DMS 273 (cell line): ENCODE data around the gene SLCO2A1.

Source experiments
- DNase-seq: peaks from one replicate; lab custom pipeline; 2025; ENCODE audit not compliant: unreplicated experiment; lab: John Stamatoyannopoulos, UW

SLCO2A1 gene

DNA sequence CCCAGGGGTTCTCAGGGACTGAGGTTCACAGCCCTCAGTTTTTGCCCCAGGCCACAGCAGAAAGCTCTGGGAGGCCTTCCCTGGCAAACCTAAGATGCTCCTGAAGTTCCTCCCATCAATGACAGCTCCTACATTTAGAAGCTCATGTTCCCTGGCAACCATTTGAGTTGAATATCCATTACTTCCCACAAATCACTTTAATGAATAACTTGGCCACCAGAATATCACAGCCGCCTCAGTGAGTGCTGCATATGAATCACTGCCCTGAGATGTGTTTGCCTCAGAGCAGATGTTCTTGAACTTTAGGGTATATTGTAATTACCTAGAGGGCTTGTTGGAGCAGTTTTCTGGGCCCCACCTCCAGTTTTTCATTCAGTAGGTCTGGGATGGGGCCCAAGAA, 27.4 kb downstream of the SLCO2A1 start:
- peak; percentile 30 for DNase-seq

- DNase-seq = no peak
Observed at GRCh38 chr3:134001251-134001650, 28.5 kb downstream of the SLCO2A1 start.

- no peak for DNase-seq
Observed at GRCh38 chr3:133999891-134000685, 29.6 kb downstream of the SLCO2A1 start.

DNA sequence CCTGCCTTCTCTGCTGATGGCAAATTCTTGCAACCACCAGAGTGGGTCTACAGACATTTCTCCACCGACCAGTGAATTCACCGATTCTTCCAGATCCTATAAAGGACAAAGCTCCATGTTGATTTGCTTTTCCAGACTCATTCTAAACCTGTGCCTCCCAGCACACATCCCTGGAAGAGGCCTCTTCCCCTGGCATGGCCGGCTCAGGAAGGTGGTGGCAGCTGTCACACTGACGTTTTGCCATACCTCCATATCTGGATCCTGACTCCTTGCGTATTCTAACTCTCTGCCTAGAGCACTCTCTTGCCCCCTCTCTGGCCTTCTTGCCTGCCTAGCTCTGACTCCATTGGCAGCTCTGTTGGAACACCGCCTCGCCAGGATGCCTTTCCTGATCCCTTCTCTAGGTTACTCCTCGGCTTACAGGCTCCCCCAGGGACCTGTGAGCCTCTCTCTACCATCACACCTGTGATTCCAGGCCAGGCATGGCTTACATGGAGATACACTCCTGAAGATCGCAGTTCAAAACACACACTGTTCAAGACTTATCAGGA, 31.0 kb downstream of the SLCO2A1 start:
- DNase-seq = no peak

DNA sequence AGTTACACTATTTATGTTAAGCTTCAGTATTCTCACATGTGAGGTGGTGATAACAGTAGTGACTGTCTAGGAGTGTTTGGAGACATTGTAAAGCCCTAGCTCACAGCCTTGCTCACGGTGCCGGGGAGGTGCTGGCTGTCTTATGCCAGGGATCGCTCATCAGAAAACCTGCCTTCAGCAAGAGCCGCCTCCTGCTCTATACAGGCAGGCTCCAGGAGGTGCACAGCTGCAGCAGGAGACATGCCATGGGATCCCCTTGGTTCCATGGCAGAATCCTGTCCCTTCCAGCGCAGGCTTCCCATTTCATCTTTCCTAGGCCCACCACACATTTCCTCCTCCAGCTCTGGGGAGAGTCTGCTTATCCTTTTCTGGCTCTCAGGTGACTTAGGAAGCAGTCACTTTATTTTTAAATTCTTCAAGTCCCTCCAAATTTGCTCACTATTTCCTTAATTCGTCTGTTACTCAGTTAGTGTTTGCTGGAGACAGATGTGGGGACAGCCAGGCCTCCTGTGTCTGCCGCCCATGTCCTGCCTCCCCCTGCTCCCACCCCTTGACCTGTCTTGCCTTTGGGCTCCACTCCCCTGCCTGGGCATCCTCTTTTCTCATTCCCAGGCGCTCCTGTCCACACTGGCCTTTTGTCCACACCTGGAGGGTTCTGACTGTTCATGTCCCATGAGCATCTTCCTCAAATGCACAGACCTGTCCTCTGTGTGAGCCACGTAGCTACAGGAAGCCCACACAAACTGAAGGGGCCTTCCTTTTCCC, 31.7 kb downstream of the SLCO2A1 start:
- DNase-seq = no peak

DNA sequence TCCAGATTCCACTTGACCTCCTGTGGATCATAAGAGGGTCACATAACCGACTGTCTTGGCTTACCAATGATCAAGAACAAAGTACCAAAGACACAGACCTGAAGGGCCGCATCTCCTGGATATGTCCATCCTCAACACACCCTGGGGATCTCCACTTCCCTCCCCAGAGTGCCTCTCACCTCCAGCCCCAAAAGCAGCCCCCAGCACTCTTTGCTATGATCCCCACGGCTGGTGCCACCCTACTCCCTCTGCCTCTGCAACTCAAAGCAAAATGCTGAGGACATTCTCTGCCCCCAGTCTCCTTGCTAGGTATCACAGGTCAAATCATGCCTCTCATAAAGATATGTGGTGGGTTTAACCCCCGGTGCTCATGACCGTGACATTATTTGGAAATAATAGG, 32.7 kb downstream of the SLCO2A1 start:
- no peak for DNase-seq

- peak; percentile 96 for DNase-seq
Observed at GRCh38 chr3:133996251-133996661, 33.5 kb downstream of the SLCO2A1 start.

DNA sequence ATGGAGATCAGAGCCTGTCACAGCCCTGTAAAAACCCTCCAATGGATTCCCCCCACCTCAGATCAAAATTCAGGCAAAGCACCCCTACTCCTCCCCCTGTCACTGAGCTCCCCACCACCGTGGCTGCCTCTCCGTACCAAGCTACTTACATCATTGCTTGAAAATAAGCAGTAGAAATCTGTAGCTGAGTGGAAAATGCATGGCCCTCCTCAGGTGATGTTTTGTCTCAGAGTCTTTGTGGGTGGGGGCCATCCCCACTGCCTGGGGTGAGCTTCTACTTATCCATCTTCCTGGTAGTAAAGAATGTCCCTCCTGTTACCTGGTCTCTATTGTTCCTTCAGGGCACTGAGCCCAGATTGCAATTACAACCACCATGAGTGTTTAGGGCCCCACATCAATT, 34.5 kb downstream of the SLCO2A1 start:
- DNase-seq = no peak

DNA sequence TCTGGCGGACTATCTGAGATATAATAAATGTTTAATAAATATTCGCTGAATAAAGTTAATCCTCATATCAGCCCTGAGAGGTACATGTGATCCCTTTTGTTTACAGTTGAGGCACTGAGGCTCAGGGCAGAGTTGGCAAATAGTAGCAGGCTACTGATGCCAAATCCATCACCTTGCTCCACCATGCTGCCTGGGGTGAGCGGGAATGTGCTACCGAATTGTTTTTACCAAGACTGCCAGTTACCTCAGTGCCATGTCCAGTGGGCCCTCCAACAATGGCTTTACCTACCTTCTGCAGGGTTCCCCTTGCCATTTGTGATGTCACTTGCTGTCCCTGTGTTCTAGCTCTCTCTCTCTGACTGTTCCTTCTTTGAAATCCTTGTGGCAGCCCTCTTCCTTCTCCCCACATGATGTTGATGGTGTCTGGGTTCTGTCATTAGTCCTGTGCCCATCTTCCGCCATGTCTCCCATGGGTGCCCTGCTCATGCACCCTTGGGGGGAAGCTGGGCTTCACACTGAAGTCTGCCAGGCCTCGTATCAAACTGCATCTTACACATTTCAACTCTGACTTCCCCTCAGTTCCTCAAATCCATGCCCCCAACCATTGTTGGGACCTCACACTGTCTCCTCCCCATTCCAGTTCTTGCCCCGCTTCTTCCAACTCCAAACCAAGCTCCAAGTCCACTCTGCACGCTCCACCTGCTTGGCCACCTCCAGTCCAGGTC, 35.4 kb downstream of the SLCO2A1 start:
- DNase-seq = no peak

DNA sequence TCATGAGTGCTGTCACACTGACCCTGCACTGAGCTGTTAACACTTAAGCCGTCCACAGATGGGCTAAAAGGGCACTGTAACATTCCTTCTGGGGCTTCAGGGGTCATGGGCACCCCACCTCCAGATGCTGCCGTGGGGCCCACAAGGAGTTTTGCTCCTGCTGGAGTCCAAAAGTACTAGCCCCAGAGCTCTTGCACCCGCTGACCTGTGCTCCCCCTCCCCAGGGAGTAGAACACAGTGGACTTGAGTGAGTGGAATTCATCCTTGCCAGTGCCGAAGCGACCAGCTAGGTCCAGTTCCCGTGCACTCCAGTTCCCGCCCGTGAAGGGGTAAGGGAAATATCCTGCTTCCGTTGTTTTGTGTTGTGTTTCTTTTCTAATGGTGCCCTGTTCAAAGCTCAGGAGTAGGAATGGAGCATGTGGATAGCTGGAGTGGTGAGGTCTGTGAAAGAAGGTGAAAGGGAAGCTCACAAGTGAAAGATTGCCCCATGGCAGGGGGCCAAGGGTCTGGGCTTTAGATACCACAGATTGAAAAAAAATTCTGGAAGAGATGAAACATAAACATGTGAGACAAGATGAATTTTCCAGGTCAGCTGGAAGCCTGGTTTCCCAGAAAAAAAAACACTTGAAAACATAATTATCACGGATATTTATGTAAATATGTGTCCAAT, 36.6 kb downstream of the SLCO2A1 start:
- DNase-seq = peak; percentile 43

DNA sequence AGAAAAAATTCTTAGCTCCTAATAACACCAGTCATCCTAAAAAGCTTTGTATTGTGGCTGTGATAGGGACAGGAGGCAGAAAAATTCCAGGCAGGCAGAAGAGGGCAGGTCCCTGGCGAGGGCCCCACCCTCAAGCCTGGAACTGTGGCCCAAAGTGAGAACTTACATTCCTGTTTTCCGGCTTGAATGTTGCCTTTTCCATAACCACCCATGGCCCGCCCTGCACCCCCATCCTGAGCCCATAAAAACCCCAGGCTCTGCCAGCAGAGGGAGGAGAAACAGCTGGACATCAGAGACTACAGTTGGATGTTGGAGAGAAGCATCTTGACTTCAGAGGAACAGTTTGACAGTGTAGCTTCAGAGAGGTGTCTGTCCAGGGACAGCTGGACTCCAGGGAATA, 37.3 kb downstream of the SLCO2A1 start:
- DNase-seq = peak; percentile 53

DNA sequence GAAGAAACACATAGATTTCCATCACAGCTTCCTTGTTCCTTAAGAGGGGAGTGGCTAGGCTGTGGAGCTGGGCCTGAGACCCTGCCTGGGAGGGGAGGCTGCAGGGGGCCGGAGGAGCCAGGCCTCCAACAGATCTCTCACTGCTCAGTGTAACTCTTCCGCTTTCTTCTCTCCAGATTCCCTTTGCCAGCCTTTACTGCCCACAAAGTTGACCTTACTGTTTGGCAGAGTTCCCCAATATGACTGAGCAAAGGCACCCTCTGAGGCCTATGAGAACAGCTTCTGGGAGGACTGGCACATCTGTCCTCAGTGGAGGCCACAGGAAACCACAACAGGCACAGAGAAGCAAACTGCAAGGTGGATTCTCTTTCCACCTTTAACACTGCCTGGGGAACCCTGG, 38.1 kb downstream of the SLCO2A1 start:
- DNase-seq = peak; percentile 34

- no peak for DNase-seq
Observed at GRCh38 chr3:133991209-133991608, 38.5 kb downstream of the SLCO2A1 start.

GRCh38 chr3:133989936-133990702, 39.6 kb downstream of the SLCO2A1 start:
- DNase-seq = peak; percentile 87

DNA sequence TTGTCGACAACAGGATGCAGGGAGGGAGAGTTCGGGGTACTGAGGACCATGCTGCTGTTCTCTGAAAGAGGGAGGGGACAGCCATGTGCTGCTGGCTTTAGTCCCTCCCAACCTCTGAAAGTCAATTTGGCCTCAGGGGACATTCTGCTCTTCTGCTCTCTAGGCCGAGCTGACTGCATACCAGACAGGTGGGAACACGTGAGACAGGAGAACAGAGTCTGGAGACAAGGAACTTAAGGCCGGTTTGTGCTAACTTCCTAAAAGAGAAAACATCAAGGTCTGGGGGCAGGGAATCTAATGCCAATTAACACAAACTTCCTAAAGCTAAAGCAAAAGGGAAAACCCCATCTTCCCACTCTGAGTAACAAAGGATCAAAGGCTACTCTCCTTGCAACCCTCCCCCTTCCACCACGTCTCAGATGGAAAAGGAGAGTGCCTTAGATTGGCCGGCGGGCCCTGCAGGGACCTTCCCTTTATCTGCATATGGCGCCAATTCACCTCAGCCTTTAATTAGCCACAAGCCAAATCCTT, 41.0 kb downstream of the SLCO2A1 start:
- peak; percentile 25 for DNase-seq

DNA sequence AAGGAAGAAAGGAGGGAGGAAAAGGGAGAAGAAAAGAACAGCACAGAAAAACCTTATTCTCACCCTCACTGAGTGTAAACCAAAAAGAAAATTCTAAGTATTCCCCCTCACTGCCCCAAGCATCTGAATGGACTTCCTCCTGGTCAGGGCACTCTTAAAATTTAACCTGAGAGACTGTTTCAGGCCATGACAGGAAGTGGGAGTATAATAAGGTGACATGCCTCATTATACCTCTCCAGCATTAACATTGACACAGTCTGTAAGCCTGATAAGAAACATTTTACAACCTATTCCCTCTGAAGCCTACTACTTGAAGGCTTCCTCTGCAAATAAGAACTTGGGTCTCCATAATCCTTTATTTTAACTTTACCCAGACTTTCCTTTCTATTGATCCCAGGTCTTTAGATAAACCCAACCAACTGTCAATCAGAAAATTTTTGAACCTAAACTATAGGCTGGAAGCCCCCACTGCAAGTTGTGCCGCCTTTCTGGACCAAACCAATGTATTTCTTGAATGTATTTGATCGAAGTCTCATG, 41.7 kb downstream of the SLCO2A1 start:
- DNase-seq = no peak

DNA sequence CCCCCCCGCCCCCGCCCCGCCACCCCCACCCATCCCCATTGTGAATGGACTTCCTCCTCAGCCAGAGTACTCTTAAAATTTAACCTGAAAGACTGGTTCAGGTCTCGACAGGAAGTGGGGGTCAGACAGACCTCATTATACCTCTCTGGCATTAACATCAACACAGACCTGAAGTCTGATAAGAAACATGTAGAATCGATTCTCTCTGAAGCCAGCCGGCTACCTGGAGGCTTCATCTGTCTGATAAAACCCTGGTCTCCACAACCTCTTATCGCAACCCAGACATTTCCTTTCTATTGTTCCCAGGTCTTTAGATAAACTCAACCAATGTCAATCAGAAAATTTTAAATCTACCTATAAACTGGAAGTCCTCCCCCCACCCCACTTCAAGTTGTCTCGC, 42.6 kb downstream of the SLCO2A1 start:
- no peak for DNase-seq

- no peak for DNase-seq
Observed at GRCh38 chr3:133986311-133986710, 43.4 kb downstream of the SLCO2A1 start.

- no peak for DNase-seq
Observed at GRCh38 chr3:133984975-133985374, 44.8 kb downstream of the SLCO2A1 start.
